CD4-positive, alpha-beta T cell treated with Interleukin-15 for 1 hour (primary cell): ENCODE measurements around the gene KCNG4.
A peak's percentile ranks its signal among the peaks of the same experiment; 100 is the strongest.

Experiments used
- DNase-seq: peaks from one replicate; pipeline ENCODE4 v3.0.0-alpha.2; 2020

The KCNG4 gene, protein sequence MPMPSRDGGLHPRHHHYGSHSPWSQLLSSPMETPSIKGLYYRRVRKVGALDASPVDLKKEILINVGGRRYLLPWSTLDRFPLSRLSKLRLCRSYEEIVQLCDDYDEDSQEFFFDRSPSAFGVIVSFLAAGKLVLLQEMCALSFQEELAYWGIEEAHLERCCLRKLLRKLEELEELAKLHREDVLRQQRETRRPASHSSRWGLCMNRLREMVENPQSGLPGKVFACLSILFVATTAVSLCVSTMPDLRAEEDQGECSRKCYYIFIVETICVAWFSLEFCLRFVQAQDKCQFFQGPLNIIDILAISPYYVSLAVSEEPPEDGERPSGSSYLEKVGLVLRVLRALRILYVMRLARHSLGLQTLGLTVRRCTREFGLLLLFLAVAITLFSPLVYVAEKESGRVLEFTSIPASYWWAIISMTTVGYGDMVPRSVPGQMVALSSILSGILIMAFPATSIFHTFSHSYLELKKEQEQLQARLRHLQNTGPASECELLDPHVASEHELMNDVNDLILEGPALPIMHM

DNA sequence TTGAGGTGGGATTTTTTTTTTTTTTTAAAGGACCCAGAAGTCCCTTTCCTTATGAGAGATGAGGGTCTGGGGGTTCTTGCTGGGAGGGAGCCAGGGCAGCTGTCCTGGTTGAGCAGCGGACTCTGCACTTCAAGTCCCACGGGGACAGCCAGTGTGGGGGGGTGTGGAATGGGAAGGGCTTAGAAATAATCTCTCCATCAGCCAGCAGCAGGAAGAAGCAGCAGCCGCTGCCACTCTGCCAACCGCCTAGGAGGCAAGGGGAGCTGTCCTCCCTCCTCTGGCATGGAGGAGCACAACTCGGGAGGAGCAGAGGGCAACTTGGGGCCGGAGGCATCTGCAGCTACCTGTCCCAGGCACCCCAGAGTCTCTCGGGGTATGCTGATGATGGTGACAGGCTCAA, at the start of gene KCNG4:
KCNG4 (minus strand) TSS at position 104 of the 400 bp plus-strand sequence. CDS start 2,527 bp downstream, outside the sequence.
- no peak for DNase-seq

DNA sequence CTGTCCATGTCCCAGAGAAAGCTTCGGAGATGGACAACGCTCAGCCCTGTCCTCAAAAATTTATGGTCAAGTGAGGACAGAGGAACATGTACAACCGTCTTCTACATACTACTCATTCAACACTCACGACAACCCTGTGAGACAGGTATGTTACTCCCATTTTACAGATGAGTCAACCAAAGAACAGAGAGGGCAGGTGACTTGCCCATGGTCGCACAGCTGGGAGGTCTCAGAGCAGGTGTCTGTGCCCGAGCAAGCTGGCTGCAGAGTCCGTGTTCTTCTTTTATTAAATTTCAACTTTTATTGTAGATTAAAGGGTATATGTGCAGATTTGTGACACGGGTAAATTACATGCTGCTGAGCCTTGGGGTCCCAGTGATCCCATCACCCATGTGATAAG, 49.1 kb upstream of the KCNG4 start:
- no peak for DNase-seq

GRCh38 chr16:84286578-84287240, 46.9 kb upstream of the KCNG4 start:
- DNase-seq: no peak

DNA sequence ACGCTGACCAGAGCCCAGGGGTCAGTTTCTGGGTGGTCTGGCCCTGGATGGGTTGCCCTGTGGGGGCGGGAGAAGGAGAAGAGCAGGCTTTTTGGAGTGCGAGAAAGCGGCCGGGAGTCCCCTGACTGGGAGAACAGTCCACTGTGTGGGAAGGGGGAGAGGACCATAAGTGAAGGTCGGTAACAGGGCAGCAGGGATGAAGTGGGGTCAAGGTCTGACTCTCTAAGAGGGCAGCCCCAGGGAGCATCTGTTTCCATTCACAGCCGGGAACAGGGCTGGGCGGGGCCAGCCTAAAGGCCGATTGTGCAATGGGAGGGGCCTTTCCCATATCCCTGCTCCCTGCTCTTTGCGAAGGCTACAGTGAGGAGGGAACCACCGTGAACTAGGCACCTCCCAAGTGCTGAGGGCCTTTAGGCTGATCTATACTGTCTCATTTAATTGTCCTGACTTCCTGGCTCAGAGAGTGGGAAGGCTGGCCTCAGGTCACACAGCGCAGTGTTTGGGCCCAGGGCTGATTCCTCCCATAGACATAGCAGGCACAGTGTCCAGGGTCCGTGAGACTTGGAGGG, 44.4 kb upstream of the KCNG4 start:
- no peak for DNase-seq

DNA sequence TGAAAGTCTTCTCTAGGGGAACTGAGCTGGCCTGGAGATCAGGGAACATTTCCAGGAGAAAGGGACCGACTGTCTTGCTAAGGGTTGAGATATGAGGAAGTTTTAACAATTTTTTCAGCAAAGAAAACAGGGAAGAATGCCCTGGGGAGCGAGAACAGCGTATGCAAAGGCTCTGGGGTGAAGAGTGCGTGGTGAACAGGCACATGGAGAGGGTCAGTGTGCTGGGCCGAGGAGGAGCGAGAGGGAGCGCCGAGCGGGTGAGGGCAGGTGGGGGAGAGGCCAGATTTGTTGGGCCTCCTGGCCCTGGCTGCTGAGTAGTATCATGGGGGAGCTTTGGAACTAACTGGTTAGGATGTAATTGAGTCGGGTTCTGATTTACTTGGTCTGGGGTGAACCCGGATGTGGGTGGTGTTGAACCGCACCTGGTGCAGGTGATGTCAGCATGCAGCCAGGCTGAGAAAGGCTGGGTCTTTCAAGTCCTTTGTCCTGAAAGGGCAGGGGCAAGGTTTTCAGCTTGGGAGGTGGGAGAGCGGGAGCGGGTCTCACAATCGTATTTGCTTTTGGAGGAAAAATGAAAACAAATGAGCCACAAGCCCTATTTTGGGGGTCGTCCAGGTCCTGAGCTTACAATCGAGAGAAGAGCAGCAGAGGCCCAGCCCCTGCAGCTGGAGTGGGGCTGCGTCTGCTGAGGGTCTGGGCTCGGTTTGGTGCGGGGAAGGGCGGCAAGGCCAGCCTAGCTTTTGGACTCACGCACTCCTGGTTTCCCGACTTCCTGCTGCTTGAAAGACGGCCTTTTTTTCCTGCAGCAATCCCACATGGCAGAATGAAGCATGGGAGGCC, 43.7 kb upstream of the KCNG4 start:
- no peak for DNase-seq

- no peak for DNase-seq
Observed at GRCh38 chr16:84282533-84282932, 42.7 kb upstream of the KCNG4 start.

GRCh38 chr16:84281074-84281473, 41.3 kb upstream of the KCNG4 start:
- DNase-seq: no peak

GRCh38 chr16:84279881-84280280, 40.1 kb upstream of the KCNG4 start:
- DNase-seq: no peak

GRCh38 chr16:84278968-84279367, 39.2 kb upstream of the KCNG4 start:
- no peak for DNase-seq

DNA sequence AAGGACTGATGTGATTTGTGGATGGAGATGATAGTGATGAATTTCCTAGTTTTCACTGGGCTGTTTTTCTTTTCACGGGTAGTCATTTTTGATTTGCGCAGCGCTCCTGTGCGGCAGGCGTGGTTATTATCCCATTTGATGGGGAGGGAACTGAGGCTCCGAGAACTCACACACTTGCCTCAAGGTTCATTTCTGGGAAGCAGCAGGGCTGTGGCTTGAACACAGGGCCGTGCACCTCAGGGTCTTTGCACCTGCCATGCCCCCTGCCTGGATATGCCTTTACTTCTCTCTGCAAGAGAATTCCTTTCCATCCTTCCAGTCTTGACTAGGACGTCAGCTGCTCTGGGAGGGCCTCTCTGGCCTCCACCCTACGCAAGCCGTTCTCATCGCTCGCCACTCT, 38.5 kb upstream of the KCNG4 start:
- no peak for DNase-seq

GRCh38 chr16:84277244-84277823, 37.5 kb upstream of the KCNG4 start:
- DNase-seq: peak; percentile 47

- no peak for DNase-seq
Observed at GRCh38 chr16:84275585-84276151, 35.9 kb upstream of the KCNG4 start.

- no peak for DNase-seq
Observed at GRCh38 chr16:84274515-84274914, 34.7 kb upstream of the KCNG4 start.

DNA sequence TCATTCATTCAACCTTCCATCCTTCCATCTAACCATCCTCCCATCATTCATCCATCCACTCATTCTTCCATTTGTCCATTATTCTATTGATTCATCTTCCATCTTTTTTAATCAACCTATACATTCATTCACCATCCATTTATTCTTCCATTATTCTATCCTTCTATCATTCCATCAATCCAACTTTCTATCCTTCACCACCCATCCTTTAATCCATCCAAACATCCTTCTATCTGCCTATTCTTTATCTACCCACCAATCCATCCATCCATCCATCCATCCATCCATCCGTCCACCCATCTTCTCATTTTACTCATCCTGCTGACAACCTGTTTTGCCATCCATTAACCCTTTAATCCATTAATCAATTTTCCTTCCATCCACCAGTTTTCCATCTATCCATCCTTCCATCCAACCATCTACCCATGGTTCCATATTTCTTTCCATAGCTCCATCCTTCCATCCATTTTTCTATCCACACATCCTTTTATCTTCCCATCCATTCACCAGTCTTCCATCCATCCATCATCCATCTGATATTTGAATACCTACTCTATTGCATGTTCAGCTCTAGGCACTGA, 33.0 kb upstream of the KCNG4 start:
- no peak for DNase-seq

DNA sequence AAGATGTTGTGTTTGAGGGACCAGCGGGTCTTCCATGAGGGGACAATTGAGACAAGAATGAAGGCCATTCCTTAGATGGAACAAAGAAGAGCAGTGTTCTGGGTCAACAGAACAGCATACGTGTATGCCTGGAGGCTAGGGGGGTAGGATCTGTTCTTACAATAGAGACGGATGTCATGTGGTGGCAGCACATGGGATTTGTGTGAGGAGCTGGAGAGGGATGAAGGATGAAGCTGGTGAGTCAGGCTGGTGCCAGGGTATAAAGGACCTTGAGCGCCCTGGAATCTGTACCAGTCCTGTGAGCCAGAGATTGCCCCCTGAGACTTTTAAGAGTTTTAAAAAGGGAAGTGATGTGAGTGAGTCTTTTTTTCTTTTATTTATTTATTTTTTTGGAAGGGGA, 32.1 kb upstream of the KCNG4 start:
- no peak for DNase-seq

GRCh38 chr16:84271037-84271436, 31.2 kb upstream of the KCNG4 start:
- DNase-seq: no peak

DNA sequence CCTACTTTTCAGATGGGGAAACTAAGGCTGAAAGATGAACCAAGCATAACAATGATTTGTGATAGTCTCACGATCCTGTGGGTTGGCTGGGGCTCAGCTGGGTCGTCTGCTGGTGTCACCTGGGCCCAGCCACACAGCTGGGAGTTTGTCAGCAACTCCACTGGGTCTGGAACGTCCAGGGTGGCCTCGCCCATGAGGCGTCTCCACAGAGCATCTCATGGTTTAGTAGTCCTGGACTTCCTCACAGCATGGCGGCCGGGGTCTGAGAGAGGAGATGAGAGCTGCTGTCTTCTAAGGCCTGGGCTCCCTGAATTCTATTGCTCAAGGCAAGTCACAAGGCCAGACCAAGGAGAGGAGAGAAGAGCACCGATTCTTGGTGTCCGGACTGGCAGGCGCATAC, 30.7 kb upstream of the KCNG4 start:
- no peak for DNase-seq

DNA sequence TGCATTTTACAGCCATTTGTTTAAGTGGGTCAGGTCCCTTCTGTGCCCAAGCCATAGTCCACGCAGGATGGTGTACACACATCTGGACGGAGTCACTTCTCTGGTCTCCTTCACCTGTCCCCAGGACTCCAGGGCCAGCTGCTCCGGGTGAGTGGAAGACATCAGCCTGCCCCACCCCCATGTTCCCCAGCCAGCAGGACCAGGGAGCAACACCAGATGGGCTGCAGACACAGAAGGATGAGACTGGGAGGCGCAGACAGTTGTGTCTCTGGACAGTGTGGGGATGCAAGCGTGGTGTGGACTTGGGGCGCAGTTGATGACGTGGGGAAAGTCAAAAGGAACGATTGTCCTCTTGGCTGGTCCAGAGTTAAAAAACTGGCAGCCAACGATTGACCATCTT, 30.3 kb upstream of the KCNG4 start:
- DNase-seq: no peak

DNA sequence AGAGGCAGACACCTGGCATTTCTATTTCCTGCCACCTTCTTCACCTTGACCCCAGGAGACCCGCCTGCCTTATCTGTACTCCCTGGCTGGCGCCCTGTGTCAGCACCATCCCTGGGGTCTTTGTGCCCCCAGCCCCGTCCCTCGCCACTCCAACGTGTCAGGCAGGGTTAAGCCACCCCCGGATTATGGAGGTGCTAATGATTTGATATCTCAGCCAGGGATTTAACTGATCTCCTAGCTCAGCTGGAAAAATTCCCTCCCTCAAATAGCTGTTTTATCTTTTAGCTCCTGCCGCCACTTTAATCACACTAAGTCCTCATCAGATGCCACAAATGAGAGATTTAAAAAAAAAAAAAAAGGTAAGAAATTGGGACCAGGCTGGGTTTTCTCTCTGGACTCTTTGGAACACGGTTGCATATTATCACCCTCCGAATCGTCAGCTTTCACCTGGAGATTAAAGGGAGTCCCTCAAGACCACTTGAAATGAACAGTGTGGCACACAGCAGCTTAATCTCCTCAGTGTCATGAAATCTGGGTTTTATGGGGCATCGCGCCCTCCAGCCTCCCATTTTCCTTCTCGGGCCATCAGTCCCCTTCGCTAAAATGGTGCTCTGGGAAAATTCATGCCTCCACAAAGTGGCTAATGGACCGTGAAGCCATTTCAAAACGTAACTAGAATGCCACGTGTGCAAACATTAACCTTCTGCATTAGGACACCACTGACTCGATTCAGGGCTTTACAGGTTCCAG, 28.7 kb upstream of the KCNG4 start:
- DNase-seq: no peak

GRCh38 chr16:84267380-84267779, 27.6 kb upstream of the KCNG4 start:
- DNase-seq: no peak

DNA sequence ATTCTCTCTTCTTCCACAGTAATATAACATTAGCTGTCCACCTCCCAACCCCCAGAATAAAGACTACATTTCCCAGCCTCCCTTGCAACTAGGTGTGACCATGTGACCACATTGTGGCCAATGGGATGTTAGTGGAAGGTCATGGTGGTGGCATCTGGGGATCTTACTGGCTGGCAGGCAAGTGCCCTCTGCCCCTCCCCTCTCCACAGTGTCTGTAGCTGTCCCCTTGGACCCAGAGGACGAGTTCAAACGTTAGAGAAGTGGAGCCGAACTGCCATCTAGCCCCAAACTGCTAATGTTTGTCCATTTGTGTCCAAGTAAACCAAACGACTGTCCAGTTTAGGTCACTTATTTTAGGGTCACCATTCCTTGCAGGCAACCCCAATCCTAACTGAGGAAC, 26.6 kb upstream of the KCNG4 start:
- peak; percentile 26 for DNase-seq
